CD4-positive, alpha-beta T cell (primary cell): ENCODE results near the gene TMEM163. TPM values are rescaled to one million over a fixed set of nuclear protein-coding genes. Genes with fewer than 3 reads are reported as not detected.
"Not testable (repeated sequence)": the region's sequence is repeated elsewhere in the genome, so short reads cannot be mapped to it uniquely, and the experiment has no call there.

ENCODE experiments used
- ATAC-seq: fragments of 200-7000 bp; cut with Tn5 transposase; one replicate; pipeline ENCODE4 v1.10.0; 2022; ENCODE audit warnings: mild to moderate bottlenecking; ENCODE audit not compliant: poor library complexity
- CTCF ChIA-PET: fragments of 350-600 bp; sonication (Branson Sonifier 250); formaldehyde crosslinking; loops from one replicate; lab custom pipeline; 2021; ENCODE audit warnings: antibody characterized with exemption, inconsistent platforms; lab: Charles Lee
- POLR2A ChIA-PET: fragments of 350-600 bp; sonication (Branson Sonifier 250); formaldehyde crosslinking; loops from one replicate; lab custom pipeline; 2021; ENCODE audit warnings: antibody characterized with exemption, inconsistent platforms; lab: Charles Lee
- DNase-seq, 14 experiments: peaks; one replicate each; pipeline ENCODE4 v3.0.0-alpha.2; 2013 to 2020; ENCODE audit warnings: mixed read lengths in 2 of 14
- H3K27ac ChIP-seq, 2 donors: one replicate each; pipeline versions ENCODE4 v1.5.1 to v1.7.0; 2013; ENCODE audit warnings: low read length in 2 of 2, low read depth in 1 of 2, mild to moderate bottlenecking in 1 of 2
- H3K27me3 ChIP-seq, 2 experiments: 1 replicate in 1 of 2; 2 replicates in 1 of 2; pipeline versions ENCODE4 v1.6.1 to v1.7.0; 2013; ENCODE audit warnings: low read length in 2 of 2, control low read depth in 1 of 2, mild to moderate bottlenecking in 1 of 2, moderate library complexity in 1 of 2; ENCODE audit not compliant: insufficient read depth in 2 of 2, control insufficient read depth in 1 of 2
- H3K36me3 ChIP-seq: one replicate; pipeline ENCODE4 v1.6.1; 2013; ENCODE audit warnings: low read length, control low read depth; ENCODE audit not compliant: insufficient read depth
- H3K4me1 ChIP-seq: one replicate; pipeline ENCODE4 v1.6.1; 2013; ENCODE audit warnings: low read length, control low read depth; ENCODE audit not compliant: insufficient read depth
- H3K4me3 ChIP-seq: one replicate; pipeline ENCODE4 v1.5.1; 2013; ENCODE audit warnings: mild to moderate bottlenecking, low read length, moderate library complexity
- H3K9me3 ChIP-seq, 2 experiments: 1 replicate in 1 of 2; 2 replicates in 1 of 2; pipeline versions ENCODE4 v1.6.1 to v1.7.0; 2013; ENCODE audit warnings: low read length in 2 of 2, mild to moderate bottlenecking in 2 of 2, control low read depth in 1 of 2, moderate library complexity in 1 of 2; ENCODE audit not compliant: control insufficient read depth in 1 of 2, insufficient read depth in 1 of 2
- H3K27ac Mint-ChIP-seq: one replicate; pipeline ENCODE4 v1.8.0; 2020; ENCODE audit warnings: mixed read lengths
- H3K27me3 Mint-ChIP-seq: one replicate; pipeline ENCODE4 v1.8.0; 2021; ENCODE audit warnings: mixed read lengths
- H3K36me3 Mint-ChIP-seq: one replicate; pipeline ENCODE4 v1.8.0; 2021; ENCODE audit warnings: low read depth, mixed read lengths
- H3K4me1 Mint-ChIP-seq: one replicate; pipeline ENCODE4 v1.8.0; 2021; ENCODE audit warnings: low read depth, mixed read lengths
- H3K4me3 Mint-ChIP-seq: one replicate; pipeline ENCODE4 v1.8.0; 2020; ENCODE audit warnings: mild to moderate bottlenecking, mixed read lengths
- H3K9me3 Mint-ChIP-seq: one replicate; pipeline ENCODE4 v1.8.0; 2020; ENCODE audit warnings: mixed read lengths
- intact Hi-C, 2 experiments: fragments of 100-400 bp; cut with DNase I in 1 of 2; cut with micrococcal nuclease in 1 of 2; formaldehyde crosslinking; loops; one replicate each; pipeline versions ENCODE4 v1.15.1 to v1.9.0; 2023 to 2025; cut with DNase I, micrococcal nuclease
- total RNA-seq, 174 experiments: library from RNA in 2 of 174; stranded (reverse) in 2 of 174; gene quantifications; one replicate each; pipeline ENCODE4 v1.2.3 and lab custom pipeline; 2021 to 2026
- TF ChIP-seq, protein P1 (sequence below): fragments of 200-600 bp; IDR thresholded peaks from one replicate; pipeline ENCODE4 v1.8.0; 2022; ENCODE audit warnings: antibody characterized with exemption, mild to moderate bottlenecking

Gene TMEM163
- total RNA-seq, 2 experiments from 2014 or later, result 0.14 to 0.47 TPM

DNA sequence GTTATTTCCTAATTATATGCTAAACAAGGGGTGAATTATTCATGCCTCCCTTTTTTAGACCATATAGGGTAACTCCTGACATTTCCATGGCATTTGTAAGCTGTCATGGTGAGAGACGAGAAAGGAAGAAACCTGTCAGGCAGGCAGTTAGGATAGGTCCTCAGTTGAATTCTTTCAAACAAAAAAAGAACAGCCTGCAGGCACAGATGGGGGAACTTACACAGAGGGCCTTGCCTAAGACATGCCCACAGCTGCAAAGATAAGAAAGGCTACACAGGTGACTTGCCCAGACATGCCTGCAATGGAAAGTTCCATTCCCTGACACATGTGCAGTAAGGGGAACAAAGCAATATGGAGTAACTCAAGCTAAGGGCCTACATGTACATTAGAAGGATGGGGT is 128.1 kb downstream of the TMEM163 start:
- H3K27me3 Mint-ChIP-seq, result no peaks in the 10 kb centered on the region
- ChIA-PET CTCF (no interaction called here), POLR2A (interaction anchor here (0.7 kb wide), 1 partner anchor 1070 kb away, joined by 3 read pairs; no protein-coding TSS in a partner anchor)
- H3K9me3 ChIP-seq, result peaks cover 3 to 20% of the 10 kb centered on the region in 2 experiments
- no peak overlapping the region for H3K4me3 Mint-ChIP-seq
- intact Hi-C loops, result no loop called here
- H3K27ac Mint-ChIP-seq, result no peak overlapping the region
- ATAC-seq, result no peak
- H3K4me1 ChIP-seq, result no peaks in the 10 kb centered on the region
- no peak overlapping the region for H3K4me3 ChIP-seq
- no peaks in the 10 kb centered on the region for H3K36me3 Mint-ChIP-seq
- no peak overlapping the region for H3K27ac ChIP-seq
- TF ChIP-seq, protein P1, sequence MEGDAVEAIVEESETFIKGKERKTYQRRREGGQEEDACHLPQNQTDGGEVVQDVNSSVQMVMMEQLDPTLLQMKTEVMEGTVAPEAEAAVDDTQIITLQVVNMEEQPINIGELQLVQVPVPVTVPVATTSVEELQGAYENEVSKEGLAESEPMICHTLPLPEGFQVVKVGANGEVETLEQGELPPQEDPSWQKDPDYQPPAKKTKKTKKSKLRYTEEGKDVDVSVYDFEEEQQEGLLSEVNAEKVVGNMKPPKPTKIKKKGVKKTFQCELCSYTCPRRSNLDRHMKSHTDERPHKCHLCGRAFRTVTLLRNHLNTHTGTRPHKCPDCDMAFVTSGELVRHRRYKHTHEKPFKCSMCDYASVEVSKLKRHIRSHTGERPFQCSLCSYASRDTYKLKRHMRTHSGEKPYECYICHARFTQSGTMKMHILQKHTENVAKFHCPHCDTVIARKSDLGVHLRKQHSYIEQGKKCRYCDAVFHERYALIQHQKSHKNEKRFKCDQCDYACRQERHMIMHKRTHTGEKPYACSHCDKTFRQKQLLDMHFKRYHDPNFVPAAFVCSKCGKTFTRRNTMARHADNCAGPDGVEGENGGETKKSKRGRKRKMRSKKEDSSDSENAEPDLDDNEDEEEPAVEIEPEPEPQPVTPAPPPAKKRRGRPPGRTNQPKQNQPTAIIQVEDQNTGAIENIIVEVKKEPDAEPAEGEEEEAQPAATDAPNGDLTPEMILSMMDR, result no peak
- peaks cover 22% of the 10 kb centered on the region for H3K9me3 Mint-ChIP-seq
- H3K4me1 Mint-ChIP-seq, result no peaks in the 10 kb centered on the region
- DNase-seq, result no peak
- H3K36me3 ChIP-seq, result no peaks in the 10 kb centered on the region
- H3K27me3 ChIP-seq, result no peaks in the 10 kb centered on the region

DNA sequence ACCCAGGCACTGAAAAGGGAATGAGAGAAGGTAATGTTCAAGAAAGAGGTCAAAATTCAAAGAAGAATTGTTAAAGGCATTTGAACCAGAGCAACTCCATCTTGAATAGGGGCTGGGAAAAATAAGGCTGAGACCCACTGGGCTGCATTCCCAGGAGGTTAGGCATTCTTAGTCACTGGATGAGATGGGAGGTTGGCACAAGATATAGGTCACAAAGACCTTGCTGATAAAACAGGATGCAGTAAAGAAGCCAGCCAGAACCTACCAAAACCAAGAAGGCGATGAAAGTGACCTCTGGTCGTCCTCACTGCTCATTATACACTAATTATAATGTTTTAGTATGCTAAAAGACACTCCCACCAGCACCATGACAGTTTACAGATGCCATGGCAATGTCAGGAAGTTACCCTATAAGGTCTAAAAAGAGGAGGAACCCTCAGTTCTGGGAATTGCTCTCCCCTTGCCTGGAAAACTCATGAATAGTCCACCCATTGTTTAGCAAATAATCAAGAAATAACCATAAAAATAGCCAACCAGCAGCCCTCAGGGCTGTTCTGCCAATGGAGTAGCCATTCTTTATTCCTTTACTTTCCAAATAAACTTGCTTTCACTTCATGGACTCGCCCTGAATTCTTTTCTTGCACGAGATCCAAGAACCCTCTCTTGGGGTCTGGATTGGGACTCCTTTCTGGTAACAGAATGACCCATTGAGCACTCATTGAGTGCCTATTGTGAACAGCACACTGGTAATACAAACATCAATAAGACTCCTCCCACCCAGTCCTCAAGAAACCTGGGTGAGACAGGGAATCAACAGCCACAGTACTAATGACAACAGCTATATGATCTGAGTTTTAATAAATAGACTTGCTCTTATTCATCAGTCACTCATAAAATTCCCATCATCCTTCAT is 129.4 kb downstream of the TMEM163 start:
- H3K27me3 ChIP-seq, DNase-seq, H3K36me3 ChIP-seq, POLR2A ChIA-PET, H3K27ac Mint-ChIP-seq, CTCF ChIA-PET, H3K4me3 ChIP-seq, H3K36me3 Mint-ChIP-seq, H3K27me3 Mint-ChIP-seq, H3K4me1 ChIP-seq, H3K4me1 Mint-ChIP-seq, H3K27ac ChIP-seq, H3K4me3 Mint-ChIP-seq, intact Hi-C loops, ATAC-seq: not testable (repeated sequence)
- peaks cover 3 to 20% of the 10 kb centered on the region in 2 experiments for H3K9me3 ChIP-seq
- peaks cover 22% of the 10 kb centered on the region for H3K9me3 Mint-ChIP-seq

DNA sequence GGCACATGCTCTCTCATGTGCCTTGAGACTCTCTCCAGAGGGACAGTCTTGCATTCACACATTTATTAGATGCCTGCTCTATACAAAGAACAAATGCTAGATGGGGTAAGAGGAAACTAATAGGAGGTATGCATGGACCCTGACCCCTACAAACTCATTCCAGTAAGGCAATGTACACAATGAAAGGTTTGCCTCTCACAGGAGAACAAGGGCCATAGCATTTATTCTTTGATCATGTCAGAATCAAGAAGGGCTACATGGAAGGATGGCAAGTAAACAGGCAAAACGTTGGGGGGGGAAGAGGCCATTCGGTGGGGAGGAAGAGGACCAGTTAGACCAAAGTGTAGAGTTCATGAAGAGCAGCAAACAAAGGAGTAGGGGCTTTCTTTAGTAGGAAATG is 130.2 kb downstream of the TMEM163 start:
- peaks cover 3 to 20% of the 10 kb centered on the region in 2 experiments for H3K9me3 ChIP-seq
- H3K27me3 Mint-ChIP-seq, result no peaks in the 10 kb centered on the region
- H3K4me3 Mint-ChIP-seq, result no peak overlapping the region
- TF ChIP-seq, protein P1, result no peak
- intact Hi-C loops, result no loop called here
- H3K4me1 Mint-ChIP-seq, result no peaks in the 10 kb centered on the region
- H3K27me3 ChIP-seq, result no peaks in the 10 kb centered on the region
- no peaks in the 10 kb centered on the region for H3K4me1 ChIP-seq
- CTCF ChIA-PET, result no interaction called here
- no peak overlapping the region for H3K27ac Mint-ChIP-seq
- no peak overlapping the region for H3K27ac ChIP-seq
- POLR2A ChIA-PET, result no interaction called here
- H3K36me3 Mint-ChIP-seq, result no peaks in the 10 kb centered on the region
- H3K4me3 ChIP-seq, result no peak overlapping the region
- peaks cover 22% of the 10 kb centered on the region for H3K9me3 Mint-ChIP-seq
- DNase-seq, result no peak
- no peaks in the 10 kb centered on the region for H3K36me3 ChIP-seq
- no peak for ATAC-seq
